ENCODE results near the gene ZNF281. TPM values are rescaled to one million over a fixed set of nuclear protein-coding genes. Genes with fewer than 3 reads are reported as not detected.

ZNF281 gene
- polyA plus RNA-seq, 1 of the 3 experiments (the other 2 are of a cell fraction): 3.0 TPM

DNA sequence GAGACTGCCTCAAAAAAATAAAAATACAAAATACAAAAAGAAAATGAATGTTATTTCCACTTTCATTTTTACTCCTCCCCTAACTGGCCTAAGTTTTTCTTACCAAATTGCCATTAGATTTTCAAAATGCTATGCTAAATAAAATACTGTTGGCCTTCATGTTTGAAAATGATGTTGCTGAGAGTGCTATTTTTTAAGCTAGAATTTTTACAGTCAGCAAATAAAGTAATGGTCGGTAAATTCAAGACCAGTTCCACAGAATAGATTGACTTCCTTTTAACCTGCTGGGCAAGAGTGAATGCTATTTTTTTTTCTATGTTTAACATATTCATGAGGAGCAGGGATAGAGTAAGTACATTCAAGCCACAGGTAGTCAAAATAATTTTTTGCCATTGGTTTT is 31.7 kb downstream of the ZNF281 start:
- CTCF ChIA-PET: no interaction called here
- POLR2A ChIA-PET: no interaction called here
- WGBS (ENCODE audit: low lambda C conversion rate): 85% methylated on average over 1 of the region's 1 CpG

DNA sequence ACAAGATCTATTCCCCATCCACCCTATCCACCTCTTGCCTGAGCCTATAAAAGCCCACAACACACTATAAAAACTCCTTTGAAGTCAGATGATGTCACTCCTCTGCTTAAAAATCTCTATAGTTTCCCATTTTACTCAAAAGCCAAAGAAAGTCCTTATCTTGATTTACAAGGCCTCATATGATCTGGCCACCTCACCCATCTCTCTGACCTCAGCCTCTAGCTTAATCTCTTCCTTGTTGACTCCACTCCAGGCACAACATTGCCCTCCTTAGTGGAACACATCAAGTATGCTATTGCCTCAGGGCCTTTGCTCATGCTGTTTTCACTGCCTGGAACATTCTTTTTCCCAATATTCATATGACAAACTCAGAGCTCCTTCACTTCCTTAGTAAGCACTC is 33.3 kb downstream of the ZNF281 start:
- Histone ChIP-seq H3K4me2 (no peak overlapping the region), H3K9me2 (no peaks in the 10 kb centered on the region), H3K27ac (ENCODE audit: low read depth in 2 of 2, low read length in 1 of 2) (no peak overlapping the region), H3F3A (replicated peaks; ENCODE audit: insufficient read depth) (peaks cover 31% of the 10 kb centered on the region), H3K4me1 (ENCODE audit: control insufficient read depth in 1 of 2, insufficient read depth in 2 of 2, low read depth in 1 of 2, low read length in 1 of 2) (peaks cover 10 to 11% of the 10 kb centered on the region in 2 experiments; a peak in 3 of 4 replicates), H3K9me3 (no peaks in the 10 kb centered on the region), H2AFZ (ENCODE audit: low read depth) (no peak overlapping the region), H3K36me3 (replicated peaks in 1 of 2; ENCODE audit: control insufficient read depth in 1 of 2, insufficient read depth in 2 of 2, low read length in 1 of 2) (no peaks in the 10 kb centered on the region), H3K4me3 (ENCODE audit: low read depth in 2 of 2, low read length in 1 of 2) (no peak overlapping the region), H4K20me1 (ENCODE audit: insufficient read depth) (no peaks in the 10 kb centered on the region), H3K27me3 (ENCODE audit: insufficient read depth) (no peaks in the 10 kb centered on the region), H3K9ac (no peak overlapping the region), H3K79me2 (ENCODE audit: insufficient read depth) (no peaks in the 10 kb centered on the region)
- CTCF ChIA-PET: no interaction called here
- DNase-seq: no peak
- POLR2A ChIA-PET: no interaction called here
- no peak for TF ChIP-seq TCF12 (IDR thresholded peaks at IDR 0.05)
- TF ChIP-seq MEF2A (IDR thresholded peaks at IDR 0.05; ENCODE audit: borderline replicate concordance, low read depth): no peak
- no peak for TF ChIP-seq FOXM1 (IDR thresholded peaks at IDR 0.05; ENCODE audit: low read depth)
- TF ChIP-seq TAF1 (IDR thresholded peaks at IDR 0.05; ENCODE audit: borderline replicate concordance, low read depth, low read length): no peak
- no peak for TF ChIP-seq TEAD4 (IDR thresholded peaks at IDR 0.05; ENCODE audit: borderline replicate concordance, insufficient read depth)
- no peak for TF ChIP-seq FOSL2 (IDR thresholded peaks at IDR 0.05; ENCODE audit: borderline replicate concordance, low read depth)
- TF ChIP-seq SIN3A (IDR thresholded peaks at IDR 0.05; ENCODE audit: borderline replicate concordance, low read depth, low read length): no peak
- TF ChIP-seq, protein P1, sequence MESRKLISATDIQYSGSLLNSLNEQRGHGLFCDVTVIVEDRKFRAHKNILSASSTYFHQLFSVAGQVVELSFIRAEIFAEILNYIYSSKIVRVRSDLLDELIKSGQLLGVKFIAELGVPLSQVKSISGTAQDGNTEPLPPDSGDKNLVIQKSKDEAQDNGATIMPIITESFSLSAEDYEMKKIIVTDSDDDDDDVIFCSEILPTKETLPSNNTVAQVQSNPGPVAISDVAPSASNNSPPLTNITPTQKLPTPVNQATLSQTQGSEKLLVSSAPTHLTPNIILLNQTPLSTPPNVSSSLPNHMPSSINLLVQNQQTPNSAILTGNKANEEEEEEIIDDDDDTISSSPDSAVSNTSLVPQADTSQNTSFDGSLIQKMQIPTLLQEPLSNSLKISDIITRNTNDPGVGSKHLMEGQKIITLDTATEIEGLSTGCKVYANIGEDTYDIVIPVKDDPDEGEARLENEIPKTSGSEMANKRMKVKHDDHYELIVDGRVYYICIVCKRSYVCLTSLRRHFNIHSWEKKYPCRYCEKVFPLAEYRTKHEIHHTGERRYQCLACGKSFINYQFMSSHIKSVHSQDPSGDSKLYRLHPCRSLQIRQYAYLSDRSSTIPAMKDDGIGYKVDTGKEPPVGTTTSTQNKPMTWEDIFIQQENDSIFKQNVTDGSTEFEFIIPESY (IDR thresholded peaks at IDR 0.05; ENCODE audit: borderline replicate concordance, low read depth): no peak
- no peak for TF ChIP-seq CHD2 (IDR thresholded peaks at IDR 0.05; ENCODE audit: low read length, partially characterized antibody)
- no peak for TF ChIP-seq POLR2AphosphoS5 (IDR thresholded peaks at IDR 0.05; ENCODE audit: low read depth, low read length)
- TF ChIP-seq JUND (IDR thresholded peaks at IDR 0.05): no peak
- TF ChIP-seq RFX5 (IDR thresholded peaks at IDR 0.05; ENCODE audit: low read length): no peak
- TF ChIP-seq, protein P2, sequence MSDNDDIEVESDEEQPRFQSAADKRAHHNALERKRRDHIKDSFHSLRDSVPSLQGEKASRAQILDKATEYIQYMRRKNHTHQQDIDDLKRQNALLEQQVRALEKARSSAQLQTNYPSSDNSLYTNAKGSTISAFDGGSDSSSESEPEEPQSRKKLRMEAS (IDR thresholded peaks at IDR 0.05; ENCODE audit: low read depth): no peak
- no peak for TF ChIP-seq FOXJ3 (CRISPR knock-in tag; IDR thresholded peaks at IDR 0.05)

More for the DNA sequence above, 31.7 kb downstream of the ZNF281 start:
- TF ChIP-seq, protein P3, sequence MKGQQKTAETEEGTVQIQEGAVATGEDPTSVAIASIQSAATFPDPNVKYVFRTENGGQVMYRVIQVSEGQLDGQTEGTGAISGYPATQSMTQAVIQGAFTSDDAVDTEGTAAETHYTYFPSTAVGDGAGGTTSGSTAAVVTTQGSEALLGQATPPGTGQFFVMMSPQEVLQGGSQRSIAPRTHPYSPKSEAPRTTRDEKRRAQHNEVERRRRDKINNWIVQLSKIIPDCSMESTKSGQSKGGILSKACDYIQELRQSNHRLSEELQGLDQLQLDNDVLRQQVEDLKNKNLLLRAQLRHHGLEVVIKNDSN (IDR thresholded peaks at IDR 0.05; ENCODE audit: borderline replicate concordance, low read depth): no peak
- TF ChIP-seq JUND (IDR thresholded peaks at IDR 0.05) (no peak), ELF1 (IDR thresholded peaks at IDR 0.05) (no peak)
- Histone ChIP-seq H3F3A (replicated peaks; ENCODE audit: insufficient read depth) (peaks cover 20% of the 10 kb centered on the region), H3K4me2 (no peak overlapping the region), H4K20me1 (ENCODE audit: insufficient read depth) (no peaks in the 10 kb centered on the region), H2AFZ (ENCODE audit: low read depth) (no peak overlapping the region), H3K4me1 (ENCODE audit: control insufficient read depth in 1 of 2, insufficient read depth in 2 of 2, low read depth in 1 of 2, low read length in 1 of 2) (peaks cover 0 to 10% of the 10 kb centered on the region in 2 experiments; a peak in 2 of 4 replicates), H3K4me3 (ENCODE audit: low read depth in 2 of 2, low read length in 1 of 2) (no peak overlapping the region), H3K79me2 (ENCODE audit: insufficient read depth) (no peaks in the 10 kb centered on the region), H3K9ac (no peak overlapping the region), H3K27ac (ENCODE audit: low read depth in 2 of 2, low read length in 1 of 2) (peak overlapping the region in 1 of 2 experiments; percentile 12; a peak in 1 of 4 replicates), H3K27me3 (ENCODE audit: insufficient read depth) (no peaks in the 10 kb centered on the region), H3K9me3 (no peaks in the 10 kb centered on the region), H3K36me3 (replicated peaks in 1 of 2; ENCODE audit: control insufficient read depth in 1 of 2, insufficient read depth in 2 of 2, low read length in 1 of 2) (no peaks in the 10 kb centered on the region), H3K9me2 (no peaks in the 10 kb centered on the region)
- DNase-seq: no peak

Data from SK-N-SH (cell line).